SK-N-MC (cell line): ENCODE results near the gene TAGAP.

Experiments
- EZH2 ChIP-seq: fragments of 200-600 bp; sonication (generic); IDR thresholded peaks from one replicate; pipeline ENCODE4 v1.6.1; 2017; ENCODE audit warnings: antibody characterized with exemption
- POLR2AphosphoS5 ChIP-seq: IDR thresholded peaks from 2 replicates; pipeline ENCODE4 v1.6.1; 2012; ENCODE audit warnings: mild to moderate bottlenecking, low read depth, low read length, borderline replicate concordance

- TF ChIP-seq EZH2 (no peak), POLR2AphosphoS5 (no peak)
Measured at GRCh38 chr6:159043251-159043650, 1.5 kb downstream of the TAGAP start.
